RWPE2 (cell line): Measurements from ENCODE around the gene TBX1.

ENCODE experiments used
- ATAC-seq: fragments of 200-7000 bp; cut with Tn5 transposase; 3 replicates; pipeline ENCODE4 v1.9.1; 2021; ENCODE audit warnings: low read depth
- DNase-seq: peaks from one replicate; pipeline ENCODE4 v3.0.0-alpha.2; 2020; ENCODE audit warnings: low spot score
- H3K27ac ChIP-seq: fragments of 450-650 bp; 2 replicates; pipeline ENCODE4 v1.5.1; 2017; ENCODE audit warnings: mild to moderate bottlenecking; ENCODE audit not compliant: poor library complexity, severe bottlenecking
- H3K27me3 ChIP-seq: fragments of 250-450 bp; sonication (Bioruptor Pico); 2 replicates; pipeline ENCODE4 v1.5.1; 2021; ENCODE audit warnings: mild to moderate bottlenecking, moderate library complexity; ENCODE audit not compliant: insufficient read depth, poor library complexity, severe bottlenecking
- H3K36me3 ChIP-seq: fragments of 250-450 bp; sonication (Bioruptor Pico); 2 replicates; pipeline ENCODE4 v1.5.1; 2020; ENCODE audit warnings: low read depth, mild to moderate bottlenecking, moderate library complexity
- H3K4me1 ChIP-seq: fragments of 250-450 bp; sonication (Bioruptor Pico); 2 replicates; pipeline ENCODE4 v1.5.1; 2021; ENCODE audit warnings: mild to moderate bottlenecking, moderate library complexity; ENCODE audit not compliant: insufficient read depth, poor library complexity, severe bottlenecking
- H3K4me3 ChIP-seq: fragments of 250-450 bp; sonication (Bioruptor Pico); 2 replicates; pipeline ENCODE4 v1.5.1; 2021; ENCODE audit warnings: mild to moderate bottlenecking, moderate library complexity; ENCODE audit not compliant: severe bottlenecking
- H3K9me3 ChIP-seq: fragments of 250-450 bp; sonication (Bioruptor Pico); 2 replicates; pipeline ENCODE4 v1.5.1; 2021; ENCODE audit warnings: mild to moderate bottlenecking, moderate library complexity; ENCODE audit not compliant: severe bottlenecking
- TF ChIP-seq, protein P1 (sequence below): fragments of 450-650 bp; IDR thresholded peaks from one replicate; pipeline ENCODE4 v1.5.1; 2017; ENCODE audit warnings: mild to moderate bottlenecking, moderate library complexity; ENCODE audit not compliant: poor library complexity, severe bottlenecking

TBX1 gene

GRCh38 chr22:19717691-19718455 lies 42.7 kb upstream of the TBX1 start:
- no peaks in the 10 kb centered on the region for H3K36me3 ChIP-seq
- DNase-seq (no peak), ATAC-seq (peak; percentile 71)
- peak overlapping the region; percentile 44 for H3K4me3 ChIP-seq
- TF ChIP-seq, protein P1, sequence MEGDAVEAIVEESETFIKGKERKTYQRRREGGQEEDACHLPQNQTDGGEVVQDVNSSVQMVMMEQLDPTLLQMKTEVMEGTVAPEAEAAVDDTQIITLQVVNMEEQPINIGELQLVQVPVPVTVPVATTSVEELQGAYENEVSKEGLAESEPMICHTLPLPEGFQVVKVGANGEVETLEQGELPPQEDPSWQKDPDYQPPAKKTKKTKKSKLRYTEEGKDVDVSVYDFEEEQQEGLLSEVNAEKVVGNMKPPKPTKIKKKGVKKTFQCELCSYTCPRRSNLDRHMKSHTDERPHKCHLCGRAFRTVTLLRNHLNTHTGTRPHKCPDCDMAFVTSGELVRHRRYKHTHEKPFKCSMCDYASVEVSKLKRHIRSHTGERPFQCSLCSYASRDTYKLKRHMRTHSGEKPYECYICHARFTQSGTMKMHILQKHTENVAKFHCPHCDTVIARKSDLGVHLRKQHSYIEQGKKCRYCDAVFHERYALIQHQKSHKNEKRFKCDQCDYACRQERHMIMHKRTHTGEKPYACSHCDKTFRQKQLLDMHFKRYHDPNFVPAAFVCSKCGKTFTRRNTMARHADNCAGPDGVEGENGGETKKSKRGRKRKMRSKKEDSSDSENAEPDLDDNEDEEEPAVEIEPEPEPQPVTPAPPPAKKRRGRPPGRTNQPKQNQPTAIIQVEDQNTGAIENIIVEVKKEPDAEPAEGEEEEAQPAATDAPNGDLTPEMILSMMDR: peak; percentile 97
- H3K4me1 ChIP-seq: no peaks in the 10 kb centered on the region
- no peak overlapping the region for H3K27ac ChIP-seq
- H3K27me3 ChIP-seq: no peaks in the 10 kb centered on the region
- no peaks in the 10 kb centered on the region for H3K9me3 ChIP-seq

- Histone ChIP-seq H3K4me1 (no peaks in the 10 kb centered on the region), H3K27ac (no peak overlapping the region), H3K27me3 (peaks cover 5% of the 10 kb centered on the region), H3K4me3 (peak overlapping the region; percentile 44), H3K36me3 (no peaks in the 10 kb centered on the region), H3K9me3 (no peaks in the 10 kb centered on the region)
- TF ChIP-seq, protein P1: peak; percentile 29
- DNase-seq: no peak
- ATAC-seq: no peak
Observed at GRCh38 chr22:19718456-19719049, 42.0 kb upstream of the TBX1 start.

DNA sequence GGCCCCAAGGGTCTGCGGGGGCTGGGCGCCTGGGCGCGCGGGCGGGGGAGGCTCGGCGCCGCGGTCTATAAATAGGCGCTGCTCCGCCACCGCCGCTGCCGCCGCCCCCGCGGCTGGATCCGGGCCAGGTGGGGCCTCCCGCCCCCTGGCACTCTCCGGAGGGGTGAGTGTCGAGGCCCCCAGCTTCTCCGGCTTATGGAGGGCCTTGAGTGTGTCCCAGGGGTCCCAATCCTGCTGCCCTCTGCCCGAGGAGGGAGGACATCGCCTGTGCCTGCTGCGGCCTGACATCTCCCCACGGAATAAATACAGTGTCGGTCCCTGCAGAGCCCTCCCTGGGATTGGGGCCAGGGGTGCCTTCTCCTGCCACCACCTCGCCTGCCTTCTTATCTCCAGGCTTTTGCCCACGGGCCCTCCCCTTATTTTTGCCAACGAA lies 41.5 kb upstream of the TBX1 start:
- H3K27ac ChIP-seq: no peak overlapping the region
- peak overlapping the region; percentile 44 for H3K4me3 ChIP-seq

DNA sequence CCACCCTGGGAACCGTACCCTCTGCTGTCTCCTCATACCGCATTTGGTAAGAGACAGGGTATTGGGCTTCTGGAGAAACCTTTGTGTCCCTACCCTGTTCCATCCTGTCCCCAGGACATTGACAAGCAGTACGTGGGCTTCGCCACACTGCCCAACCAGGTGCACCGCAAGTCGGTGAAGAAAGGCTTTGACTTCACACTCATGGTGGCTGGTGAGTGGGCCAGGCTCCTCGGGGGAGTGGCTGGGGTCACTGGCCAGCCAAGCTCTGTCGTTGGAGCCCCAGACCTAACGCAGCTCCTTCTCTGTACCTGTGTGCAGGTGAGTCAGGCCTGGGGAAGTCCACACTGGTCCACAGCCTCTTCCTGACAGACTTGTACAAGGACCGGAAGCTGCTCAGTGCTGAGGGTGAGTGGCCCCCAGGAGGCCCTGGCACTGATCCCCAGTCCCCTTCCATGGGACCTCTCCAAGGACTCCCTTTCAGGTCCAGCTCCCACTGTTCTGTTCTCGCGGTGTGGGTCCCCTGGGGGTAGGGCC lies 41.0 kb upstream of the TBX1 start:
- H3K9me3 ChIP-seq: no peaks in the 10 kb centered on the region
- no peaks in the 10 kb centered on the region for H3K4me1 ChIP-seq
- peaks cover 12% of the 10 kb centered on the region for H3K27me3 ChIP-seq
- TF ChIP-seq, protein P1: no peak
- H3K27ac ChIP-seq: no peak overlapping the region
- no peak for ATAC-seq
- DNase-seq: no peak
- no peak overlapping the region for H3K4me3 ChIP-seq
- H3K36me3 ChIP-seq: no peaks in the 10 kb centered on the region

More for the DNA sequence above, 41.5 kb upstream of the TBX1 start:
- Histone ChIP-seq H3K4me1 (no peaks in the 10 kb centered on the region), H3K9me3 (no peaks in the 10 kb centered on the region), H3K27me3 (peaks cover 8% of the 10 kb centered on the region), H3K36me3 (no peaks in the 10 kb centered on the region)
- TF ChIP-seq, protein P1: no peak
- DNase-seq (no peak), ATAC-seq (no peak)
